ENCODE measurements around the gene COLGALT1.

Gene COLGALT1

GRCh38 chr19:17614476-17614875 is 59.0 kb downstream of the COLGALT1 start:
- peaks cover 53% of the 10 kb centered on the region for H3K27me3 ChIP-seq (ENCODE audit: insufficient read depth, low read depth)
- H4K20me1 ChIP-seq (ENCODE audit: insufficient read depth): no peaks in the 10 kb centered on the region
- H3K4me2 ChIP-seq: no peak overlapping the region
- H2AFZ ChIP-seq (ENCODE audit: low read depth): no peak overlapping the region
- H3K4me1 ChIP-seq (ENCODE audit: low read depth, poor library complexity, severe bottlenecking): no peaks in the 10 kb centered on the region
- no peak overlapping the region for H3K27ac ChIP-seq
- no peak overlapping the region for H3K9ac ChIP-seq
- no peaks in the 10 kb centered on the region for H3K36me3 ChIP-seq (ENCODE audit: insufficient read depth)
- TF ChIP-seq CTCF (conservative IDR thresholded peaks at IDR 0.05; ENCODE audit: low read depth, low read length): no peak
- no peaks in the 10 kb centered on the region for H3K79me2 ChIP-seq (ENCODE audit: insufficient read depth, low read depth)
- no peak overlapping the region for H3K4me3 ChIP-seq (IDR thresholded peaks at IDR 0.05; ENCODE audit: insufficient read depth, low read depth, low read length)

- TF ChIP-seq CTCF (conservative IDR thresholded peaks at IDR 0.05; ENCODE audit: low read depth, low read length): no peak
- Histone ChIP-seq H3K27ac (no peak overlapping the region), H3K79me2 (ENCODE audit: insufficient read depth, low read depth) (no peaks in the 10 kb centered on the region), H3K4me2 (no peak overlapping the region), H4K20me1 (ENCODE audit: insufficient read depth) (no peaks in the 10 kb centered on the region), H2AFZ (ENCODE audit: low read depth) (no peak overlapping the region), H3K4me1 (ENCODE audit: low read depth, poor library complexity, severe bottlenecking) (no peaks in the 10 kb centered on the region), H3K27me3 (ENCODE audit: insufficient read depth, low read depth) (peaks cover 58% of the 10 kb centered on the region), H3K4me3 (IDR thresholded peaks at IDR 0.05; ENCODE audit: insufficient read depth, low read depth, low read length) (no peak overlapping the region), H3K36me3 (ENCODE audit: insufficient read depth) (no peaks in the 10 kb centered on the region), H3K9ac (no peak overlapping the region)
Measured at GRCh38 chr19:17615889-17616685, 60.6 kb downstream of the COLGALT1 start.

- no peak overlapping the region for H2AFZ ChIP-seq (ENCODE audit: low read depth)
- no peak overlapping the region for H3K4me2 ChIP-seq
- H3K4me3 ChIP-seq (IDR thresholded peaks at IDR 0.05; ENCODE audit: insufficient read depth, low read depth, low read length): no peak overlapping the region
- H3K4me1 ChIP-seq (ENCODE audit: low read depth, poor library complexity, severe bottlenecking): no peaks in the 10 kb centered on the region
- H3K27me3 ChIP-seq (ENCODE audit: insufficient read depth, low read depth): peaks cover 63% of the 10 kb centered on the region
- no peaks in the 10 kb centered on the region for H3K36me3 ChIP-seq (ENCODE audit: insufficient read depth)
- H4K20me1 ChIP-seq (ENCODE audit: insufficient read depth): no peaks in the 10 kb centered on the region
- H3K9ac ChIP-seq: no peak overlapping the region
- no peaks in the 10 kb centered on the region for H3K79me2 ChIP-seq (ENCODE audit: insufficient read depth, low read depth)
- no peak overlapping the region for H3K27ac ChIP-seq
- no peak for TF ChIP-seq CTCF (conservative IDR thresholded peaks at IDR 0.05; ENCODE audit: low read depth, low read length)
Measured at GRCh38 chr19:17616686-17616960, 61.2 kb downstream of the COLGALT1 start.

- Histone ChIP-seq H3K27me3 (ENCODE audit: insufficient read depth, low read depth) (peaks cover 65% of the 10 kb centered on the region), H3K36me3 (ENCODE audit: insufficient read depth) (no peaks in the 10 kb centered on the region), H4K20me1 (ENCODE audit: insufficient read depth) (no peaks in the 10 kb centered on the region), H3K4me1 (ENCODE audit: low read depth, poor library complexity, severe bottlenecking) (no peaks in the 10 kb centered on the region), H3K79me2 (ENCODE audit: insufficient read depth, low read depth) (no peaks in the 10 kb centered on the region), H3K27ac (no peak overlapping the region), H3K4me2 (no peak overlapping the region), H2AFZ (ENCODE audit: low read depth) (no peak overlapping the region), H3K9ac (no peak overlapping the region), H3K4me3 (IDR thresholded peaks at IDR 0.05; ENCODE audit: insufficient read depth, low read depth, low read length) (no peak overlapping the region)
- TF ChIP-seq CTCF (conservative IDR thresholded peaks at IDR 0.05; ENCODE audit: low read depth, low read length): no peak
Measured at GRCh38 chr19:17616961-17617806, 61.7 kb downstream of the COLGALT1 start.
